CD4-positive, alpha-beta T cell treated with Interleukin-6 for 4 hours (primary cell): ENCODE measurements around the gene PTPRF.
A peak's percentile ranks its signal among the peaks of the same experiment; 100 is the strongest.

Source experiments
- DNase-seq: peaks from one replicate; pipeline ENCODE4 v3.0.0-alpha.2; 2020; ENCODE audit warnings: mixed read lengths

Gene PTPRF

GRCh38 chr1:43554444-43554992 is 23.8 kb downstream of the PTPRF start:
- peak; percentile 35 for DNase-seq

- DNase-seq: no peak
Measured at GRCh38 chr1:43556782-43557181, 26.1 kb downstream of the PTPRF start.

GRCh38 chr1:43557744-43558245 is 27.1 kb downstream of the PTPRF start:
- DNase-seq: no peak

- DNase-seq: no peak
Measured at GRCh38 chr1:43558346-43558841, 27.7 kb downstream of the PTPRF start.

- DNase-seq: no peak
Measured at GRCh38 chr1:43559714-43560113, 29.0 kb downstream of the PTPRF start.

GRCh38 chr1:43560286-43560685 is 29.6 kb downstream of the PTPRF start:
- DNase-seq: no peak

GRCh38 chr1:43563876-43564539 is 33.3 kb downstream of the PTPRF start:
- no peak for DNase-seq

GRCh38 chr1:43564551-43565348 is 34.1 kb downstream of the PTPRF start:
- DNase-seq: no peak

GRCh38 chr1:43565600-43566360 is 35.1 kb downstream of the PTPRF start:
- peak; percentile 40 for DNase-seq

GRCh38 chr1:43566382-43567044 is 35.8 kb downstream of the PTPRF start:
- no peak for DNase-seq

GRCh38 chr1:43569175-43569574 is 38.5 kb downstream of the PTPRF start:
- no peak for DNase-seq

- DNase-seq: no peak
Measured at GRCh38 chr1:43570277-43570676, 39.6 kb downstream of the PTPRF start.

GRCh38 chr1:43570715-43571114 is 40.0 kb downstream of the PTPRF start:
- no peak for DNase-seq

- DNase-seq: no peak
Measured at GRCh38 chr1:43572084-43572483, 41.4 kb downstream of the PTPRF start.

GRCh38 chr1:43572538-43572937 is 41.9 kb downstream of the PTPRF start:
- no peak for DNase-seq

GRCh38 chr1:43573066-43573800 is 42.5 kb downstream of the PTPRF start:
- DNase-seq: no peak

GRCh38 chr1:43576521-43576920 is 45.8 kb downstream of the PTPRF start:
- no peak for DNase-seq

GRCh38 chr1:43577655-43578542 is 47.2 kb downstream of the PTPRF start:
- DNase-seq: no peak

GRCh38 chr1:43580039-43580438 is 49.4 kb downstream of the PTPRF start:
- DNase-seq: no peak

- no peak for DNase-seq
Measured at GRCh38 chr1:43582162-43582566, 51.5 kb downstream of the PTPRF start.

GRCh38 chr1:43583058-43583457 is 52.4 kb downstream of the PTPRF start:
- no peak for DNase-seq
